T-cell (primary cell): ENCODE data around the gene FBLL1. TPM values are rescaled to one million over a fixed set of nuclear protein-coding genes. Genes with fewer than 3 reads are reported as not detected.
A peak's percentile ranks its signal among the peaks of the same experiment; 100 is the strongest.

Experiments used
- ATAC-seq, 4 experiments: fragments of 200-7000 bp in 3 of 4; fragments of 150-1000 bp in 1 of 4; cut with Tn5 transposase; replicated peaks in 1 of 4; 1 replicate in 3 of 4; 2 replicates in 1 of 4; pipeline ENCODE4 v1.10.0; 2021; ENCODE audit warnings: moderate library complexity in 3 of 4, mild to moderate bottlenecking in 2 of 4, moderate number of reproducible peaks in 1 of 4
- CTCF ChIA-PET, 2 donors: fragments of 300-600 bp; sonication (Branson Sonifier 250); formaldehyde crosslinking; loops; one replicate each; lab custom pipeline; 2022; ENCODE audit warnings: antibody characterized with exemption in 2 of 2; lab: Charles Lee
- POLR2A ChIA-PET, 2 donors: fragments of 300-600 bp; sonication (Branson Sonifier 250); formaldehyde crosslinking; loops; one replicate each; lab custom pipeline; 2022; ENCODE audit warnings: antibody characterized with exemption in 2 of 2; lab: Charles Lee
- DNase-seq, 35 experiments: peaks; one replicate each; pipeline versions ENCODE4 v3.0.0 to v3.0.0-alpha.2; 2013 to 2023
- H3K27ac ChIP-seq: one replicate; pipeline ENCODE4 v1.5.1; 2013; ENCODE audit warnings: low read length
- H3K27me3 ChIP-seq, 2 experiments: replicated peaks in 1 of 2; 1 replicate in 1 of 2; 2 replicates in 1 of 2; pipeline versions ENCODE4 v1.6.1 to v1.7.0; 2013; ENCODE audit warnings: low read length in 1 of 2, mixed read lengths in 1 of 2; ENCODE audit not compliant: control insufficient read depth in 2 of 2, insufficient read depth in 2 of 2; ENCODE audit errors: extremely low read depth in 1 of 2
- H3K36me3 ChIP-seq, 2 donors: 1 replicate in 1 of 2; 2 replicates in 1 of 2; pipeline versions ENCODE4 v1.6.1 to v1.7.0; 2013; ENCODE audit warnings: low read length in 1 of 2; ENCODE audit not compliant: control insufficient read depth in 2 of 2, insufficient read depth in 1 of 2; ENCODE audit errors: extremely low read depth in 1 of 2
- H3K4me1 ChIP-seq, 2 experiments: 1 replicate in 1 of 2; 2 replicates in 1 of 2; pipeline versions ENCODE4 v1.6.1 to v1.7.0; 2013; ENCODE audit warnings: low read length in 2 of 2, mixed read lengths in 1 of 2; ENCODE audit not compliant: insufficient read depth in 2 of 2, control insufficient read depth in 1 of 2; ENCODE audit errors: extremely low read depth in 1 of 2
- H3K4me3 ChIP-seq, 2 donors: 1 replicate in 1 of 2; 2 replicates in 1 of 2; pipeline versions ENCODE4 v1.5.1 to v1.7.0; 2013; ENCODE audit warnings: mild to moderate bottlenecking in 2 of 2, low read length in 1 of 2, moderate library complexity in 1 of 2; ENCODE audit not compliant: control insufficient read depth in 1 of 2; ENCODE audit errors: extremely low read depth in 1 of 2
- H3K9me3 ChIP-seq: 2 replicates; pipeline ENCODE4 v1.7.0; 2013
- H3K27ac Mint-ChIP-seq, 2 donors: one replicate each; pipeline ENCODE4 v1.8.0; 2020 to 2021; ENCODE audit warnings: mild to moderate bottlenecking in 2 of 2, mixed read lengths in 2 of 2
- H3K27me3 Mint-ChIP-seq, 2 donors: one replicate each; pipeline ENCODE4 v1.8.0; 2021 to 2022; ENCODE audit warnings: mixed read lengths in 2 of 2
- H3K36me3 Mint-ChIP-seq: one replicate; pipeline ENCODE4 v1.8.0; 2021; ENCODE audit warnings: mixed read lengths
- H3K4me1 Mint-ChIP-seq, 3 donors: one replicate each; pipeline ENCODE4 v1.8.0; 2020 to 2022; ENCODE audit warnings: mixed read lengths in 3 of 3, mild to moderate bottlenecking in 1 of 3
- H3K4me3 Mint-ChIP-seq, 3 donors: one replicate each; pipeline ENCODE4 v1.8.0; 2020 to 2022; ENCODE audit warnings: mild to moderate bottlenecking in 3 of 3, mixed read lengths in 3 of 3, moderate library complexity in 3 of 3
- H3K9me3 Mint-ChIP-seq, 3 donors: one replicate each; pipeline ENCODE4 v1.8.0; 2020 to 2022; ENCODE audit warnings: mixed read lengths in 3 of 3
- WGBS: methylation state at CpG from one replicate; pipeline ENCODE4 v1.1.5; 2013; ENCODE audit warnings: missing lambda C conversion rate; ENCODE audit not compliant: insufficient coverage; 5-methylcytosine and 5-hydroxymethylcytosine counted together
- total RNA-seq, 35 experiments: library from RNA in 6 of 35; stranded (reverse) in 6 of 35; fragments of 120-200 nt in 1 of 35; gene quantifications; one replicate each; pipeline versions ENCODE4 v1.2.1 to v1.2.4 and lab custom pipeline; 2013 to 2026

Gene FBLL1
- total RNA-seq, 5 donors from 2014 or later (not counting 1 experiment from before 2014, with no cell fraction given): 0.18 TPM; not detected in 4

DNA sequence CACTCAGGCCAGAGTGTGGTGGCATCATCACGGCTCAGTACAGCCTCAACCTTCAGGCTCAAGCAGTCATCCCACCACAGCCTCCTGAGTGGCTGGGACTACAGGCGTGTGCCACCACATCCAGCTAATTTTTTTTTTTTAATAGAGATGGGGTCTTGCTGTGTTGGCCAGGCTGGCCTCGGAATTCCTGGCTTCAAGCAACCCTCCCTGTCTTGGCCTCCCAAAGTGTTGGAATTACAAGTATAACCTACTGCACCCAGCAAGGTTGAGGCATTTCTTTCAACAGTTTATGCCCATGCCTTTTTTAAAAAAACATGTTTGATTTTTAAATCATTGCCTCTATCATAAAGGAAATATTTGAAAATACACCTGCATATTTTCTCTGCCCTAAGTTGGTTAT, 40.0 kb upstream of the FBLL1 start:
- POLR2A ChIA-PET: no interaction called here
- H3K4me1 ChIP-seq: peaks cover 5 to 12% of the 10 kb centered on the region in 2 experiments
- H3K9me3 ChIP-seq: no peaks in the 10 kb centered on the region
- no peak overlapping the region for H3K27ac ChIP-seq
- Mint-ChIP-seq H3K36me3 (peaks cover 43% of the 10 kb centered on the region), H3K27me3 (no peaks in the 10 kb centered on the region), H3K4me3 (no peak overlapping the region), H3K27ac (no peak overlapping the region), H3K9me3 (no peaks in the 10 kb centered on the region), H3K4me1 (peaks cover 39 to 43% (median 42%) of the 10 kb centered on the region in 3 donors)
- H3K4me3 ChIP-seq: no peak overlapping the region
- peaks cover 3 to 47% of the 10 kb centered on the region in 2 donors for H3K36me3 ChIP-seq
- no CpG with 5 or more reads among the region's 3 CpGs for WGBS
- ATAC-seq: no peak
- no peaks in the 10 kb centered on the region for H3K27me3 ChIP-seq
- CTCF ChIA-PET: interaction anchor here in 1 of 2 donors (0.6 kb wide), 1 partner anchor 297 kb away, joined by 3 read pairs; no protein-coding TSS in a partner anchor
- no peak for DNase-seq

DNA sequence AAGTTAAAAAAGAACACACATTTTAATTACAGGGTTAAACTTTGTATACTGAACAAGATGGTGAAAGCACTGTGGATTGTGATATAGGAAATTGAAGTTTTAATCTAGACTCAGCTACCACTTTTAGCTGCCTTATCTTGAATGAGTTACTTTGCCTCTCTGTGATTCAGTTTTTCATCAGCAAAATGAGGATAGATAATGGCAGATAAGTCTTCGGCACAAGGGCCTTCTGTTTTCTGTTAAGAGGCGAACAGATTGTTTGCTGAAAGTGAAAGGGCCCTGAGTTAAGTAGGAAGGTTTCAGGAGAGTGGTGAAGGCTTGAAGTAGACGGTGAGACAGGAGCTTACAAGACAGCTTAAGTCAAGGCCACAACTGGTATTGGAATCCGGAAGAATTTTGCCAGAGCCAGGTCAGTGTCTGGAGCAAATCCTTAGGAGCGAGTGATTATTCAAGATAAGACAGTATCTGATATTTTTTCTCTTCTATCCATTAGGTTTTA, 35.0 kb upstream of the FBLL1 start:
- DNase-seq (no peak), ATAC-seq (no peak)
- H3K27me3 Mint-ChIP-seq: no peaks in the 10 kb centered on the region
- no peak overlapping the region for H3K4me3 ChIP-seq
- 100% methylated on average over 2 of the region's 5 CpGs for WGBS
- CTCF ChIA-PET: no interaction called here
- peaks cover 64% of the 10 kb centered on the region for H3K36me3 Mint-ChIP-seq
- no peaks in the 10 kb centered on the region for H3K9me3 ChIP-seq
- no peak overlapping the region for H3K4me3 Mint-ChIP-seq
- H3K4me1 Mint-ChIP-seq: peaks cover 6 to 12% (median 11%) of the 10 kb centered on the region in 3 donors
- H3K27ac Mint-ChIP-seq: no peak overlapping the region
- POLR2A ChIA-PET: interaction anchor here in 1 of 2 donors (0.6 kb wide), 1 partner anchor 57 kb away, joined by 3 read pairs; no protein-coding TSS in a partner anchor
- H3K36me3 ChIP-seq: peaks cover 3 to 81% of the 10 kb centered on the region in 2 donors
- no peaks in the 10 kb centered on the region for H3K27me3 ChIP-seq
- H3K27ac ChIP-seq: no peak overlapping the region
- H3K9me3 Mint-ChIP-seq: no peaks in the 10 kb centered on the region
- H3K4me1 ChIP-seq: no peaks in the 10 kb centered on the region

DNA sequence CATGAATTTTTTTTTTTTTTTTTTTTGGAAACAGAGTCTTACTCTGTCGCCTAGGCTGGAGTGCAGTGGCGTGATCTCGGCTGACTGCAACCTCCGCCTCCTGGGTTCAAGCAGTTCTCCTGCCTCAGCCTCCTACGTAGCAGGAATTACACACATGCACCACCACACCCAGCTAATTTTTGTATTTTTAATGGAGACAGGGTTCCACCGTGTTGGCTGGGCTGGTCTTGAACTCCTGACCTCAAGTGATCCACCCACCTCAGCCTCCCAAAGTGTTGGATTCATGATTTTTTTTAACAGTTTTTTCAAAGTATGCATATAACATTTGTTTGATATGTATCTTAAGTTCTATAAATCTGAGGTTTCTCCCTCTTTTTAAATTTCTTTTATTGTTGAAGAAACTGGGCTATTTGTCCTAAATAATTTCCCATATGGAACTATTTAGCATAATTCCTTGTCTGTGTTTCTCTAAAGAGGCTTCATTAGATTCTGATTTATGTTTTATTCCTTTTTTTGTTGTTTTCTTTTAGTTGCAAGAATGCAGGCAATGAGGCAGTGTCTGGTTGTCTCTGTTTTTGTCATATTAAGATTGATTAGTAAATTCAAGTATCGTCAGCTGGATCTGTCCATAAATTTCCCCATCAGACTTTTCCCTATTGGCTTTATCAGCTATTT, 26.4 kb upstream of the FBLL1 start:
- no peaks in the 10 kb centered on the region for H3K27me3 ChIP-seq
- Mint-ChIP-seq H3K4me3 (no peak overlapping the region), H3K27me3 (no peaks in the 10 kb centered on the region), H3K36me3 (peaks cover 38% of the 10 kb centered on the region), H3K27ac (no peak overlapping the region), H3K9me3 (no peaks in the 10 kb centered on the region), H3K4me1 (no peaks in the 10 kb centered on the region)
- 100% methylated on average over 1 of the region's 7 CpGs for WGBS
- ATAC-seq (no peak), DNase-seq (no peak)
- H3K4me3 ChIP-seq: no peak overlapping the region
- H3K36me3 ChIP-seq: peaks cover 5 to 60% of the 10 kb centered on the region in 2 donors
- ChIA-PET CTCF (no interaction called here), POLR2A (no interaction called here)
- H3K4me1 ChIP-seq: no peaks in the 10 kb centered on the region
- H3K27ac ChIP-seq: no peak overlapping the region
- no peaks in the 10 kb centered on the region for H3K9me3 ChIP-seq

DNA sequence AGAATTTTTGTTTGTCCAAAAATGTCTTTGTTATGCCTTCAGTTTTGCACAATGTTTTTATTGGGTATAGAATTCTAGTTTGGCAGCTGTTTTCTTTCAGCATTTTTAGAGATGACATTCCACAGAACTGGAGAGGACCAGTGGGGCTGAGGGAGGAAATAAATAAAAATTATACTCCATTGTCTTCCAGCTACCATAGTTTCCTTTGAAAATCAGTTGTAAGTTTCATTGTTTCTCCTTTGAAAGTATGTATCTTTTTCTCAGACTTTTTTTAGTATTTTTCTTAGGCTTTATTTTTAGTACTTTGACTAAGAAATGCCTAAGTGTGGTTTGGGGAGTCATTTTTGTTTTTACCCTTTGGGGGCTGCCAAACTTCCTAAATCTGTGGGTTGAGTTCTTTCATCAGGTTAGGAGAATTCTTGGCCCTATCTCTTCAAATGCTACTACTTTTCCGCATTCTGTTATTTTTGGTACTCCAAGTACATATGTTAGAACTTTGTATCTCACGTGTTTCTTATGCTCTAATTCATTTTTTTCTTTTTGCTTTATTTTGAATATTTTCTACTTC, 15.2 kb upstream of the FBLL1 start:
- Mint-ChIP-seq H3K36me3 (peaks cover 90% of the 10 kb centered on the region), H3K9me3 (peaks cover 0 to 16% (median 5%) of the 10 kb centered on the region in 3 donors), H3K4me3 (no peak overlapping the region), H3K4me1 (no peaks in the 10 kb centered on the region), H3K27ac (no peak overlapping the region), H3K27me3 (no peaks in the 10 kb centered on the region)
- ChIA-PET CTCF (no interaction called here), POLR2A (no interaction called here)
- Histone ChIP-seq H3K4me1 (no peaks in the 10 kb centered on the region), H3K9me3 (no peaks in the 10 kb centered on the region), H3K27ac (no peak overlapping the region), H3K4me3 (no peak overlapping the region), H3K36me3 (peaks cover 4 to 89% of the 10 kb centered on the region in 2 donors), H3K27me3 (no peaks in the 10 kb centered on the region)
- ATAC-seq: no peak
- no peak for DNase-seq
- no CpG with 5 or more reads among the region's 2 CpGs for WGBS

DNA sequence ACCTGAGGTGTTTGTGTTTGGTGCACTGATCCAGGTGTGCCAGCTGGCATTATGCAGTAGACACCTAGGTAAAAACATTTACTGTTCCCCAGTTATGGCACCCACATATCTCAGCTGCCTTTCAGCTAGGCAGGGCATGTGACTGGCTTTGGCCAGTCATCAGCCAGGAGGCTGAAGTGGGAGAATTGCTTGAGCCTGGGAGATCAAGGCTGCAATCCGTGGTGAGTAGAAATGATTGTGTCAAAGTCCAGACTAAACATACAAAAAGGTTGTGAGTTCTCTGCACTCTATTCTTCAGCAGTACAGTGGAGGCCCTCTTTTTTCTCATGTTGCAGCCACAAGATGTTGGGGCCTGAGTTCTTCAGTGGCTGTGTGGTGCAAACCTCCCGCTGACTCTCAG, 3.2 kb upstream of the FBLL1 start:
- no peak overlapping the region for H3K4me3 ChIP-seq
- no peaks in the 10 kb centered on the region for H3K36me3 Mint-ChIP-seq
- DNase-seq: no peak
- POLR2A ChIA-PET: interaction anchor here in 1 of 2 donors (0.6 kb wide), 1 partner anchor 35 kb away, joined by 4 read pairs; no protein-coding TSS in a partner anchor
- CTCF ChIA-PET: no interaction called here
- no peak overlapping the region for H3K27ac ChIP-seq
- H3K27me3 Mint-ChIP-seq: peaks cover 12 to 26% of the 10 kb centered on the region in 2 donors
- H3K9me3 ChIP-seq: no peaks in the 10 kb centered on the region
- no peak overlapping the region for H3K27ac Mint-ChIP-seq
- peaks cover 0 to 9% of the 10 kb centered on the region in 2 experiments for H3K4me1 ChIP-seq
- no peaks in the 10 kb centered on the region for H3K9me3 Mint-ChIP-seq
- no CpG with 5 or more reads among the region's 2 CpGs for WGBS
- peaks cover 12 to 13% (median 13%) of the 10 kb centered on the region in 3 donors for H3K4me1 Mint-ChIP-seq
- H3K4me3 Mint-ChIP-seq: no peak overlapping the region
- no peak for ATAC-seq
- H3K36me3 ChIP-seq: no peaks in the 10 kb centered on the region
- peaks cover 2 to 23% of the 10 kb centered on the region in 2 experiments for H3K27me3 ChIP-seq

DNA sequence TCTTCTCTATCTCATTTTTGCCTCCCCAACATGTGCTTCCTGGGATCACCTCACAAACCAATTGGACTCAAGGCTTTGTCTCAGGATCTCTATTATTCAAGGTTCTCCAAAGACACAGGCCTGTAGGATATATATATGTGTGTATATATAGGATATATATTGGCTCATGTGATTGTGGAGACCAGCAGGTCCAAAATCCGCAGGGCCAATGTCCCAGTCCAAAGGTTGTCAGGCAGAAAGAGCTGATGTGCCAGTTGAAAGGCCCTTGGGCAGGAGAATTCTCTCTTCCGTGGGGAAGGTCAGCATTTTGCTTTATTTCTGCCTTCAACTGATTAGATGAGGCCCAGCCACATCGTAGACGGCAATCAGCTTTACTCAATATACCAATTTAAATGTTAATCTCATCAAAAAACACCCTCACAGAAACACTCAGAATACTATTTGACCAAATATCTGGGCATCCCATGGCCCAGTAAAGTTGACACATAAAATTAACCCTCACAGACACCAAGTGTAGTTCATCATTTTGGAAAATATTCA, 1.3 kb upstream of the FBLL1 start:
- Histone ChIP-seq H3K27ac (no peak overlapping the region), H3K4me1 (peaks cover 0 to 9% of the 10 kb centered on the region in 2 experiments), H3K27me3 (peaks cover 7 to 36% of the 10 kb centered on the region in 2 experiments), H3K4me3 (no peak overlapping the region), H3K9me3 (no peaks in the 10 kb centered on the region), H3K36me3 (no peaks in the 10 kb centered on the region)
- H3K27ac Mint-ChIP-seq: no peak overlapping the region
- 72% methylated on average over 4 of the region's 4 CpGs for whole genome bisulfite sequencing
- ATAC-seq: no peak
- H3K36me3 Mint-ChIP-seq: no peaks in the 10 kb centered on the region
- peaks cover 23 to 42% of the 10 kb centered on the region in 2 donors for H3K27me3 Mint-ChIP-seq
- DNase-seq: no peak
- ChIA-PET CTCF (no interaction called here), POLR2A (no interaction called here)
- H3K4me1 Mint-ChIP-seq: peaks cover 12 to 13% (median 13%) of the 10 kb centered on the region in 3 donors
- H3K4me3 Mint-ChIP-seq: peak overlapping the region in 1 of 3 donors; percentile 78
- no peaks in the 10 kb centered on the region for H3K9me3 Mint-ChIP-seq
